Islet of Langerhans (tissue), 1 donor: ENCODE results near the gene FHL5.
"Not testable (repeated sequence)": the region's sequence is repeated elsewhere in the genome, so short reads cannot be mapped to it uniquely, and the experiment has no call there.

Experiments used
- FAIRE-seq: peaks from one replicate; lab custom pipeline; 2011; peaks lifted over from hg19 to GRCh38; lab: Jason Lieb, UNC

Gene FHL5

DNA sequence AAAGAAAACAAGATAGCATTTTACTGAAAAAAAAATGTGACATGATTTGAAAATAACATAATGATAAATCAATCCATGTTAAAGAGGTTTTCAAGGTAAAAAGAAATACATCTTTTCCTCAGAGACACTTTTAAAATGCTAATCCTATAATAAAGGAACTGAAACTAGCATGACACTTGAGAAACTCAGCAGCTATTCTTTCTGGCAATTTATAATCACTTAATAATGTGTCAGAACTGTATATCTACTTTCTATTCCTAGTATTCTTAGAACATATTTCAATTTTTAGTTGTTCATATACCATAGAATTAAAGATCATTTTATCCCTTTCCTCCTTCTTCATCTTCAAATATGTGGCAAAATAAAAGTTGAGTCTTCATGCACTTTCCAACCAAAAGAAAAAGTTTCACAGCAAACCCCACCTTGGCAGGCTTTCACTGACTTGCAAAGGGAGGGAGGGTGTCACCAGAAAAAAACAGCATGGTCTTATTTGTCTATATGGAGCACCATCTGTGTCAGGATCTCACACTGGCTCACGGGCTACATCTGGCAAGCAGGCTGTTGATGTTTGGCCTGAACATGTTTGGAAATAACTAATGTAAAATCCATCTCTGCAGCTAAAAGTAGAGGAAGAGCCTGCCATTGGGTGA is 48.5 kb downstream of the FHL5 start:
- no peak for FAIRE-seq

DNA sequence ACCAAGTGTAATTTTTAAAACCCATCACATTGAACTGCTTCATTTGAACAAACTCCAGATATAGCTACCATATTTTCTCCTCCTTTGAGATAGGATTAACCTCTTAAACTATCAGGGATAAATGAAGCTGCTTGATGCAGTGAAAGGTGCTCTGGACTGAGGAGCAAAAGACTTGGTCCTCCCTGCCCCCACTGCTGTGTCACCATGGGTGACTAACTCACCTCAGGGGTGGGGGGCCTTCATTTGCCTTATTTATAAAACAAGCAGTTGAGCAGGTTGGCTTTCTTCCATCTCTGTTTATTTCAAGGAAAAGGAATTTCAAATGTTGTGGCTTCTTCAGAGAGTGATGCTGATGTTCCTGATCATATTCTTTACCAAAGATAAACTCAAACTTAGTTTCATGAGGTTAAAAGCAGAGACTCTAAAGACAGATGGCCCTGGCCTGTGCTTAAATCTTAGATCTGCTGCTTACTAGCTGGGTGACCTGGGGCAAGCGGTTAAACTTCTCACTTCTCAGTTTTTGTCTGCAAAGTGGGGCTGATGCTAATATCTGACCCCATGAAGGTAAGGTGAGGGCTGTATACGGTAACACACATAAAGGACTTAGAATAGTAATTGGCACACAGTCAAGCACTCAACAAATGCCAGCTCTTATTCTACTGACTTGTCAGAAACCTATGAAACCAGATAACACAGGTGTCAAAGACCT is 50.5 kb downstream of the FHL5 start:
- FAIRE-seq, result no peak

DNA sequence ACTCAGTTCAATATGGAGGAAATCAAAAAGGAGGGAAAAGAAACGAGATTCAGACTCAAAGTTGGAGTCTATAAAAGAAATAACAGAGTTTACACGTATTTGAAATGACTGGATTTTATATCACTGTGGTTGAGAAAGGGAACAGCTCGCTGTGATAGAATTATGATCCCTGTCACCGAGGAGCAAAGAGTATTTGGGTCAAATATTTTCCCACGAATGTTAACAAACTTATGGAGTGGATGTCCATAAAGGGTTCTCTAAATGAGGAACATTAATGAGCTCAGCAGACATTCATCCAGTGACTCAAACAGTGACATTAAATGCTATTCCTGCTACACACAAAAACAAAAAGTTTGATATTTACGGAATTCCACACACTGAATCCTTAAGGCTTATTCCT is 57.9 kb downstream of the FHL5 start:
- no peak for FAIRE-seq

DNA sequence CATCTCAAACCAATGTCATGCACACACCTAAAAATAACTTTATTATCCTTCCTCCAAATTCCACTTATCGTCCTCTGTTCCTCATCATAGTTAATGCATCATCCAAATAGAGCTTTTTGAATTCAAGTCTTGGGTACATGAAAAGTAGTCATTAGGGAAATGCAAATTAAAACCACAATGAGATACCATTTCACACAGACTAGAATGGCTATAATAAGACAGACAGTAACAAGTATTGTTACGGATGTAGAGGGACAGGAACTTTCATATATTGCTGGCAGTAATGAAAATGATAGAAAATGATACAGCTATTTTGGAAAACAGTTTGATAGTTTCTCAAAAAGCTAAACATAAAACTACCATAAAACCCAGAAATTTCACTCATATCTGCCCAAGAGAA is 59.1 kb downstream of the FHL5 start:
- no peak for FAIRE-seq

DNA sequence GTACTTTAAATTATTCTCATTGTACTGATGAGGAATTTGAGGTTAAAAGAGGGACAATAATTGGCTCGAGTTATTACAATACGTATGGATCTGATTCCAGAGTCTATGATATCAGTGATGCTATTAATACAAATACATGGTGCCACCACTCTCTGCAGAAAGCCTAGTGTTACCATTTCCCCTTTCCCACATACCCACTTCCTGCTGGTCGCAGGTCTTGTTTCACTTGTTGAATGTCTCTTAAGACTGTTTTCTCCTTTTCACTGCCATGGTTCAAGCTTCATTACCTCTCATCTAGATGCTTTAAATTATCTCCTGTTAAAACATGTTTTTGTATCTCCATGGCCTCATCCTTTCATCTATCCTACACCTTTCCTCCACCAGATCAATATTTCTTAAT is 62.0 kb downstream of the FHL5 start:
- FAIRE-seq, result no peak

DNA sequence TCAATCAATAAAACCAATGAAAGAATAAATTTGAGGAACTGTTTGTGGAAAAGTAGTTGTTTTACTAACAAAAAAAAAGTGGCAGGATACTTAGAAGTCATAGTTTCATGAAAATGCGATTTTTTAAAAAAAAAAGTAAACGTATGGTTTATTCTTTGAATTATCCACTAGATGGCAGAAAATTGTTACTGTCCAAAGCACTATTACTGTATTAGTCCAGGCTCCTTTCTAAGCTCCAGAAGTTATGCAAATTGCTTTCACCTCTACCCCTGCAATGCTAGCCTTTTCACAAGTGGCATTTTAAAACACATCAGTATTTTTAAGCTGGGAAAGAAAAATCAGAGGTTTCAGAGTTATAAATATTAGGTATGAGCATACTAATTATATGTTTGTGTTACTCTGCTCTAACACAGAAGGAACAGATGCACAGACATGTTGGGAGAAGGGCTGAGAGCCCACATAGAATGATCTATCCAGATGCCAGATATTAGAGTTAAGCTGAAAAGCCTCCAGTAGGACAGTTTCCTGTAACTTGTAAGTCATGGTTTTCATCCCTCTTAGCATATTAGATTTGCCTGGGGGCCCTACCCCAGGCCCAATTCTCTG is 63.9 kb downstream of the FHL5 start:
- FAIRE-seq, result peak; percentile 82

DNA sequence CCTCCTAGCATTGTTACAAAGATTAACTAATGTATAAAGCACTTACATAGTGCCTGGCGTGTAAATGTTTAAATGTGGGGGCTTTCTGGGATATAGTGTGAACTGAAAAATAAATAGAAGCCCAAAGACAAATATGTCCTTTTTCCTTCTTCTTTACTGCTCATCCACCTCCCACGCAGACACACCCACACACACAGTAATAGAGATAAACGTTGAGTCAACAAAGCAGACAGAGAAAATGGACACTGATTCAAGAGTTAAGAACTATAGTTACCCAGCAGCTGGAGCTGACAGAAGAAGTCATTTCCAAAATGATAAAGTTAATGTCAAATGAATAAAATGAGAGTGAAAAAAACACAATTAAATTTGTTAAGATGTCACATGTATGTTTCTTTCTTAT is 68.3 kb downstream of the FHL5 start:
- no peak for FAIRE-seq

DNA sequence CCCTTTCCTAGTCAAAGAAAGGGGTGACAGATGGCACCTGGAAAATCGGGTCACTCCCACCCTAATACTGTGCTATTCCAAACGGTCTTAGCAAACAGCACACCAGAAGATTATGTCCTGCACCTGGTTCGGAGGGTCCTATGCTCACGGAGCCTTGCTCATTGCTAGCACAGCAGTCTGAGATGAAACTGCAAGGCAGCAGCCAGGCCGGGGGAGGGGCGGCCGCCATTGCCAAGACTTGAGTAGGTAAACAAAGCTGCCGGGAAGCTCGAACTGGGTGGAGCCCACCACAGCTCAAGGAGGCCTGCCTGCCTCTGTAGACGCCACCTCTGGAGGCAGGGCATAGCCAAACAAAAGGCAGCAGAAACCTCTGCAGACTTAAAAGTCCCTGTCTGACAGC is 75.1 kb downstream of the FHL5 start:
- FAIRE-seq, result not testable (repeated sequence)

DNA sequence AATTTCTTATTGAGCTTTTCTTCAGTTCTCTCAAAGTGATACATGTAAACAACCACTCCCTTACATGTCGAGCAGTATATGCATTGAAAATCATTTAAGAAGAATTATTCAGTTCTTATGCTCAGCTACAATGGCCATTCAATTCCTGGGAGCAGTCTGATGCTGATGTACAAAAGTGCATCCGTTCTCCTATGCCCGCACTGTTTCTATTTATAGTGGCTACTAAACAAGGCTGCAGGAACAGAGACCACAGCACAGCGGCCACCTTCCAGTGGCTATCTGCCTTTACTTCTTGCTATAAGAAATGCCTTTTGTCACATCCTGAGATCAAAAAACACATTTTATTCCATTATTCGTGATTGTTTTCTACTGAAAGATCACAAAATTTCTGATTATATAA is 82.2 kb downstream of the FHL5 start:
- FAIRE-seq, result no peak

DNA sequence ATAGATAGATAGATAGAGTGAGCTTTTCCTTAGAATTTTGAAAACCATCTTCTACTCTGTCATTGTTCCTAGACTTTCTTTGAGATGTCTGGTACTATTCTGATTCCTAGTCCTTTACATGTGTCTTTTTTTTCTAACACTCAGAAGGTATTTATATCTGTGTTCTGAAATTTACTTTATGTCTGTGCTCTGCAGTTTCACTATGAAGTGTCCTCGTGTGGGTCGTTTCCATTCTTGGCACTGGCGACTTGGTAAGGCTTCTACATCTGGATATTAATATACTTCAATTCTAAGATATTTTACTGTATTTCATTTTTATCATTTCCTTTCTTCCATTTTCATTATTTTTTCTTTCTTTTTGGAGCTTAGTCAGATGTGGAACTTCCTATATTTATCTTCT is 87.0 kb downstream of the FHL5 start:
- FAIRE-seq, result no peak

DNA sequence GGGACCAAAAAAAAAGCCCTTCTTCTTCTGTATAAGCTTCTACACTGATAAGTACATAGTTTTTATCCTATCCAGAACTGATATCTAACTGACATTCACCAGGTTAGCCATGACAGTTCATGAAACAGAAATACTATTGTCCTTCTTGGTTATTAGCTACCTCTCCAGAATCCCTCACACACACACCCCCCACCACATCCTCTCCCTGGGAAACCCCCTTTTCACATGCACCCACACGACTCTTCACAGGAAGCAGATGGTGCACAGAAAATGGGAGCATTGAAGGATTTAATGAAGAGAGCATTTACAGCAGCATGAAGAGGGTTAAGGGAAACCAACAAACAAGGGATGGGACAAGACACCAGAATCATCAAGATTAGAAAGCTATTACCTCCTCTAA is 88.9 kb downstream of the FHL5 start:
- no peak for FAIRE-seq

DNA sequence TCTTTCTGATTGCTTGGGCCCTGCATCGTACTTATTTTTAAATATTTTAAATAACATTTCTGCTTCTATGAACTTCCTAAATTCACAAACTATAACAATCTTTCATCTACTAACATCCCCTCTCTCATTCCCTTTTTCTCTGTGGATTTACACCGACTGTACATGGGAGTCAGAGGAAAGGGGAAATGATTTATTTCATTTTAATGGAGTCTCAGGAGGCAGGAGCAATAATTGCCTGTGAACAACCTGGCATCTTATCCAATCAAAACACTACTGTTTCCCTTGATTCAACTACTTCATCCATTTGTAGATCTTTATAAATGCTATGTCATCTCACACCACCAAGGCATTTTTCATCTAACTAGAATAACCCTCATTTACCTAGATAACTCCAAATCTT is 89.6 kb downstream of the FHL5 start:
- FAIRE-seq, result no peak

DNA sequence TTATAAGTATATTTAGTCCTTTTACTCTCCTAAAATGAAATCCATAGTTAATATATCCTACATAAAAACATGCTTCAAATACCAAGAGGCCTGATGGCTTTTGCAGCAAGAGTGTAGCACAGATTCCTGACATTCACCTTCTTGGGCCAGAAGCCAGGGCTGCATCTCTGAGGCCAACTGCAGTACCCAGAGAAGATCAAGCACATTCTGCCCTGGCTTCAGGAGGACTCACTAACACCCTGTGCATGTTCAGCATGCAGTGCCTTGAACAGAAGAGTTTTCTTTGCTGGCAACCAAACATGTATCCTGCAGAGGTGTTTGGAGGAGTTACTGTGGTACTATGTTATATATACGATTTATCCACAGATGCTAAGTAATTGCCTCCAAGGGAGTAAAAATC is 90.3 kb downstream of the FHL5 start:
- FAIRE-seq, result no peak

DNA sequence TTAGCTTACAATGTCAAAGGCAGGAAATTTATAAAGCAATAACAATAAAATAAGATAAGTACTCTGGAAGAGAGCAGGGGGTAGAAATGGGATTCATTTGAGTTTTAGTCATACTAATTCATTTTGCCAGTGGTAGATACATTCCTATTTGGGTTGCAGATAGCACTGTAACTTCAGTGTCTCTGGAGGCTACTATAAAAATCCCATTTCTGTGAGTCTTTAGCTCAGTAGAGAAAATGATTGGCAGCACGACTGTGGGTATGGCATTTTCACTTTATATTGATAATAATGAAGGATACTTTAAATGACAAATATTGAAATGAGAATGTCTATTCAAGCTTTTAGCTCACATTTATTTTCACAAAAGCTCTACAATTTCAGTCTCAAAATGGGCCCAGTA is 93.6 kb downstream of the FHL5 start:
- no peak for FAIRE-seq

DNA sequence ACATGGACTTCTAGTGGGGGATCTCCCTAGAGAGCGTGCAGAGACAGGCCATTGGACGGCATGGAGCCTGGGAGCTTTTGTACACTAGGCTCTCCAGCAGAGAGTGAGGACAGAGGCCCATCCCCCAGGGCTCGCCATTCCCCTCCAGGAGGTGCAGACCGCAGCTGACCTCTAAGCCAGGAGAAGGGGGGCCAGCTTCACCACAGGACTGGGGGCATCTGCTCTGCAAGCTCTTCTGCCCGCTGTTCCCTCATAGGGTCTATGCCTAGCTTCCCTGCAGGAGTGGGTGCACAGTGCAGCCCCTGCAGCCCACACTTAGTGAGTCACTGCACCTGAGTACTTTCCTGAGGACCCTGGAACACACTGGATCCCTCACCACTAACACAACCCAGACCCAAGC is 94.4 kb downstream of the FHL5 start:
- no peak for FAIRE-seq

DNA sequence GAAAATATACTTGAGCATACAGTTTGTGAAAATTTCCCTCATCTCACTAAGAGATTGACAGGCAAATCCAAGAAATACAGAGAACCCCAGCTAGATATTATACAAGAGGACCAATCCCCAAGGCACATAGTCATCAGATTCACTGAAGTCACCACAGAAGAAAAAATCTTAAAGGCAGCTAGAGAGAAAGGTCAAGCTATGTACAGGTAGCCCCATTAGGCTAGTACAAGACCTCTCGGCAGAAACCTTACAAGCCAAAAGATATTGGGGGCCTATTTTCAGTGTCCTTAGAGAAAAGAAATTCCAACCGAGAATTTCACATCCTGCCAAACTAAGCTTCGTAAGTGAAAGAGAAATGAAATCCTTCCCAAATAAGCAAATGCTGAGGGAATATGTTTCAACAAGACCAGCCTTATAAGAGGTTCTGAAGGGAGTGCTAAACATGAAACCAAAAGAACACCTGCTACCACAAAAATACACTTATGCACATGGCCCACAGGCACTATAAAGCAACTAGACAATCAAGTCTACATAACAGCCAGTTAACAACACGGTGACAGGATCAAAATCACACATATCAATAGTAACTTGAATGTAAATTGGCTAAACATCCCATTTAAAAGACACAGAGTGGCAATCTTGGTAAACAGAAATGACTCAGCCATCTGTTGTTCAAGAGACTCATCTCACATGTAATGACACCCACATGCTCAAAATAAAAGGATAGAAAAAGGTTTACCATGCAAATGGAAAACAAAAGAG is 96.3 kb downstream of the FHL5 start:
- no peak for FAIRE-seq
